Measurements from ENCODE around the gene DYNC1I1. TPM values are rescaled to one million over a fixed set of nuclear protein-coding genes. Genes with fewer than 3 reads are reported as not detected.

DYNC1I1 gene
- total and polyA plus RNA-seq, 4 donors, result 0.39 to 7.6 (median 1.5) TPM

GRCh38 chr7:95993380-95993779, 221.0 kb downstream of the DYNC1I1 start:
- Histone ChIP-seq H3K9ac (ENCODE audit: insufficient read depth in 1 of 2, low read length in 2 of 2) (no peak overlapping the region), H3K4me3 (no peak overlapping the region), H3K4me1 (ENCODE audit: control insufficient read depth in 5 of 5, insufficient read depth in 5 of 5, low read length in 5 of 5) (peaks cover 0 to 39% (median 9%) of the 10 kb centered on the region in 5 donors), H3K36me3 (ENCODE audit: control insufficient read depth in 4 of 4, insufficient read depth in 4 of 4, low read length in 4 of 4) (peaks cover 0 to 7% (median 2%) of the 10 kb centered on the region in 4 donors), H3K27ac (ENCODE audit: low read depth in 1 of 2, low read length in 1 of 2) (no peak overlapping the region), H3K9me3 (ENCODE audit: control insufficient read depth in 4 of 4, insufficient read depth in 3 of 4, low read length in 3 of 4) (no peaks in the 10 kb centered on the region), H3K27me3 (ENCODE audit: control insufficient read depth in 3 of 3, insufficient read depth in 3 of 3, low read length in 2 of 3) (peaks cover 0 to 35% (median 3%) of the 10 kb centered on the region in 3 donors)
- no peak for TF ChIP-seq CTCF (IDR thresholded peaks at IDR 0.05; ENCODE audit: control extremely low read depth, extremely low read depth)
- WGBS, 2 donors, result 57 to 70% methylated on average over 2 of the region's 2 CpGs
- DNase-seq, result peak; percentile 71 to 96 (median 96)
- no peak for ATAC-seq (ENCODE audit: insufficient read depth, low FRiP score)

- peaks cover 0 to 7% (median 2%) of the 10 kb centered on the region in 4 donors for H3K36me3 ChIP-seq (ENCODE audit: control insufficient read depth in 4 of 4, insufficient read depth in 4 of 4, low read length in 4 of 4)
- peaks cover 0 to 2% (median 0%) of the 10 kb centered on the region in 4 donors for H3K9me3 ChIP-seq (ENCODE audit: control insufficient read depth in 4 of 4, insufficient read depth in 3 of 4, low read length in 3 of 4)
- 51 to 63% methylated on average over 5 of the region's 5 CpGs for WGBS, 2 donors
- ATAC-seq (ENCODE audit: insufficient read depth, low FRiP score) (no peak), DNase-seq (no peak)
- H3K27me3 ChIP-seq (ENCODE audit: control insufficient read depth in 3 of 3, insufficient read depth in 3 of 3, low read length in 2 of 3), result peaks cover 0 to 46% (median 3%) of the 10 kb centered on the region in 3 donors
- no peak overlapping the region for H3K27ac ChIP-seq (ENCODE audit: low read depth in 1 of 2, low read length in 1 of 2)
- peaks cover 0 to 25% (median 0%) of the 10 kb centered on the region in 5 donors for H3K4me1 ChIP-seq (ENCODE audit: control insufficient read depth in 5 of 5, insufficient read depth in 5 of 5, low read length in 5 of 5)
- H3K9ac ChIP-seq (ENCODE audit: insufficient read depth in 1 of 2, low read length in 2 of 2), result no peak overlapping the region
- TF ChIP-seq CTCF (IDR thresholded peaks at IDR 0.05; ENCODE audit: control extremely low read depth, extremely low read depth), result no peak
- H3K4me3 ChIP-seq, result no peak overlapping the region
These were observed 223.8 kb downstream of the DYNC1I1 start for GRCh38 chr7:95996174-95996573.

GRCh38 chr7:95996886-95997285, 224.5 kb downstream of the DYNC1I1 start:
- Histone ChIP-seq H3K4me3 (no peak overlapping the region), H3K27ac (ENCODE audit: low read depth in 1 of 2, low read length in 1 of 2) (no peak overlapping the region), H3K4me1 (ENCODE audit: control insufficient read depth in 5 of 5, insufficient read depth in 5 of 5, low read length in 5 of 5) (peaks cover 0 to 25% (median 0%) of the 10 kb centered on the region in 5 donors), H3K9me3 (ENCODE audit: control insufficient read depth in 4 of 4, insufficient read depth in 3 of 4, low read length in 3 of 4) (peaks cover 0 to 2% (median 0%) of the 10 kb centered on the region in 4 donors), H3K27me3 (ENCODE audit: control insufficient read depth in 3 of 3, insufficient read depth in 3 of 3, low read length in 2 of 3) (peaks cover 0 to 45% (median 3%) of the 10 kb centered on the region in 3 donors), H3K9ac (ENCODE audit: insufficient read depth in 1 of 2, low read length in 2 of 2) (no peak overlapping the region), H3K36me3 (ENCODE audit: control insufficient read depth in 4 of 4, insufficient read depth in 4 of 4, low read length in 4 of 4) (peaks cover 0 to 9% (median 2%) of the 10 kb centered on the region in 4 donors)
- TF ChIP-seq CTCF (IDR thresholded peaks at IDR 0.05; ENCODE audit: control extremely low read depth, extremely low read depth), result no peak
- ATAC-seq (ENCODE audit: insufficient read depth, low FRiP score) (no peak), DNase-seq (no peak)
- WGBS, 2 donors, result 75 to 83% methylated on average over 1 of the region's 1 CpG

- 75 to 76% methylated on average over 1 of the region's 1 CpG for WGBS, 2 donors
- H3K27ac ChIP-seq (ENCODE audit: low read depth in 1 of 2, low read length in 1 of 2), result no peak overlapping the region
- H3K4me1 ChIP-seq (ENCODE audit: control insufficient read depth in 5 of 5, insufficient read depth in 5 of 5, low read length in 5 of 5), result peaks cover 0 to 18% (median 0%) of the 10 kb centered on the region in 5 donors
- H3K4me3 ChIP-seq, result no peak overlapping the region
- no peak for TF ChIP-seq CTCF (IDR thresholded peaks at IDR 0.05; ENCODE audit: control extremely low read depth, extremely low read depth)
- ATAC-seq (ENCODE audit: insufficient read depth, low FRiP score) (no peak), DNase-seq (no peak)
- peaks cover 0 to 2% (median 0%) of the 10 kb centered on the region in 4 donors for H3K9me3 ChIP-seq (ENCODE audit: control insufficient read depth in 4 of 4, insufficient read depth in 3 of 4, low read length in 3 of 4)
- H3K36me3 ChIP-seq (ENCODE audit: control insufficient read depth in 4 of 4, insufficient read depth in 4 of 4, low read length in 4 of 4), result peaks cover 0 to 10% (median 2%) of the 10 kb centered on the region in 4 donors
- peaks cover 0 to 46% (median 0%) of the 10 kb centered on the region in 3 donors for H3K27me3 ChIP-seq (ENCODE audit: control insufficient read depth in 3 of 3, insufficient read depth in 3 of 3, low read length in 2 of 3)
- H3K9ac ChIP-seq (ENCODE audit: insufficient read depth in 1 of 2, low read length in 2 of 2), result no peak overlapping the region
These were observed 225.3 kb downstream of the DYNC1I1 start for GRCh38 chr7:95997632-95998031.
